Daoy (cell line): Measurements from ENCODE around the gene SEC31B. TPM values are rescaled to one million over a fixed set of nuclear protein-coding genes. Genes with fewer than 3 reads are reported as not detected.

Source experiments
- DNase-seq: peaks from one replicate; pipeline ENCODE4 v3.0.0-alpha.2; 2015; ENCODE audit warnings: low read depth
- total RNA-seq: library from RNA; depleted of rRNA; stranded (reverse); fragments of >200 nt; shearing (Covaris generic); gene quantifications from 2 replicates; pipeline ENCODE4 v1.2.3, GENCODE V29; 2014; rRNA removed

SEC31B gene
- total RNA-seq, 1 experiment from 2014 or later, result 0.34 TPM

DNA sequence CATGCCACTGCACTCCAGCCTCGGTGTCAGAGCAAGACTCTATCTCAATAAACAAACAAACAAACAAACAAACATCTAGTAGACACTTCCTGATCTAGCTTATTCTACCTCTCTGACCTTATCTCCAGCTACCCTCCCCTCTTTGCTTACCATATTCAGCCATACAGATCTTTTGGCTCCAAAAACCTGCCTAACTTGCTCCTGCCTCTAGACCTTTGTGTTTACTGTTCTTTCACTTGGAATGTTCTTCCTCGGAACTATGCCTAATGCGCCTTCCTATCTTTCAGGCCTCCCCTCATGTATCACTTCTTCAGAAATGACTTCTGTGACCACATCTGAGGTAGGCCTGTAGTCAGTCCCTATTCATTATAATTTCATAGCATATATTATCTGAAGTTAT lies 77.1 kb downstream of the SEC31B start:
- no peak for DNase-seq

DNA sequence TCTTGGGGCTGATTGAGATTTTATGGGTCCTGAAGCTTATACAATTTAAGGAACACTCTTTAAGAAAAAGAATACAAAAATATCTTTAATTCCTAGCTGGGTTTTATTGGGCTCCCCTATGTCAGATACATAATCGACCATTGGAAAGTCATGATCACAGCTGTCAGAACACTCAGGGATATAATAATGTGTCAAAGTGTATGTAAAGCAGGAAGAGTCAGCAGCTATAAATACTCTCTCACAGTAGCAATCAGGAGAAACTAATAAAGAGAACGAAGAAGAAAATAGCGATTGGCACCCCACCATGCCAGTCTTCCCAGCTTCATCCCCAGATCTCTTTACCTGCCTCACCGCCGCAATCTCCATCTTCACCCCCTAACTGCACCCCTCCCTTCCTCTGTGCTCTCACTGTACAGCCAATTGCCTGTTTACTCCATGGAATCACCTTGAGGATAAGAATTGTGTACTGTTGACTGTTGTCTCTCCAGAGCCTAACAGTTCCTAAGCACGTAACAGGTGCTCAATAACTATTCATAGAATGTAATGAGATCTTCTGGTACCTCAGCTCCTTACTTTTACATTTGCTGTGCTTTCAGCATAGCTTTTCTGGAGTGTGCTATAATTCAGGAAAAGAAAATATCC lies 80.9 kb downstream of the SEC31B start:
- DNase-seq, result no peak

Other genes with a start within 250 kb of the SEC31B start
- gene BLOC1S2, start 233.2 kb downstream of the SEC31B start, total RNA-seq, result 67.8 and 71.7 TPM in 2 replicates
- not detected in 2 replicates for gene PKD2L1, start 189.6 kb downstream of the SEC31B start, total RNA-seq
- gene SCD, start 172.6 kb downstream of the SEC31B start, total RNA-seq, result 45.2 and 46.5 TPM in 2 replicates
- not detected in 2 replicates for gene WNT8B, start 56.9 kb downstream of the SEC31B start, total RNA-seq
- 138 and 147 TPM in 2 replicates for gene NDUFB8, start 10.0 kb upstream of the SEC31B start, total RNA-seq
- 3.6 and 4.6 TPM in 2 replicates for gene HIF1AN, start 16.1 kb upstream of the SEC31B start, total RNA-seq
- not detected in 2 replicates for gene PAX2, start 225.7 kb upstream of the SEC31B start, total RNA-seq